Measurements from ENCODE around the gene JARID2.
A peak's percentile ranks its signal among the peaks of the same experiment; 100 is the strongest.

JARID2 gene

DNA sequence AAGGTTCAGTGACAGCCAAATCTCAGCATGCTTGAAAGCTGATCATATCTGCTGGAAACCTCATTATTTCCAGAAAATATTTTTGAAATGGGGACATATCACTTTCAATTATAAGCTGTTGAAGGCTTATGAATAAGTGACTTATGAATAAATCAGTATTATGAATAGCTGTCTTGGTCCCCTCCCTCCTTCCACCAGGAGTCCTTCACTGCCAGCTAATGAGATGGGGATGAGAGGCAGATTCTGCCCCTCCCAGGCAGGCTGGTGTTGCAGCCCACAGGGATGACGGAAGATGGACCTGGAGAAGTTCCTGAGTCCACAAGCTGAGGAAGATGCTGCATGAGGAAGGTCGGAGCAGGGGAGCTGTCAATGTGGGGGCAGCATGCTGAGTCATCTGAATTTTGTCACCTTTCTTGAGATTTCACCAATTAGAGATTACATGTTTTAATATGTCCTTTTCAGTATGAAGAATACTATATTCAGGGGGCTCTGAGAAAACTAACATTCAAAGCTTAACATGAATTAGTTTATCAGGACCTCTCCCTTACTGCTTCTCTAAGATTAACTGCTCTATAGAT lies 304.8 kb downstream of the JARID2 start:
- TF ChIP-seq, protein P1, sequence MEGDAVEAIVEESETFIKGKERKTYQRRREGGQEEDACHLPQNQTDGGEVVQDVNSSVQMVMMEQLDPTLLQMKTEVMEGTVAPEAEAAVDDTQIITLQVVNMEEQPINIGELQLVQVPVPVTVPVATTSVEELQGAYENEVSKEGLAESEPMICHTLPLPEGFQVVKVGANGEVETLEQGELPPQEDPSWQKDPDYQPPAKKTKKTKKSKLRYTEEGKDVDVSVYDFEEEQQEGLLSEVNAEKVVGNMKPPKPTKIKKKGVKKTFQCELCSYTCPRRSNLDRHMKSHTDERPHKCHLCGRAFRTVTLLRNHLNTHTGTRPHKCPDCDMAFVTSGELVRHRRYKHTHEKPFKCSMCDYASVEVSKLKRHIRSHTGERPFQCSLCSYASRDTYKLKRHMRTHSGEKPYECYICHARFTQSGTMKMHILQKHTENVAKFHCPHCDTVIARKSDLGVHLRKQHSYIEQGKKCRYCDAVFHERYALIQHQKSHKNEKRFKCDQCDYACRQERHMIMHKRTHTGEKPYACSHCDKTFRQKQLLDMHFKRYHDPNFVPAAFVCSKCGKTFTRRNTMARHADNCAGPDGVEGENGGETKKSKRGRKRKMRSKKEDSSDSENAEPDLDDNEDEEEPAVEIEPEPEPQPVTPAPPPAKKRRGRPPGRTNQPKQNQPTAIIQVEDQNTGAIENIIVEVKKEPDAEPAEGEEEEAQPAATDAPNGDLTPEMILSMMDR (conservative IDR thresholded peaks at IDR 0.05; ENCODE audit: low read depth, low read length): no peak
- DNase-seq (ENCODE audit: low read depth): no peak
- no peak overlapping the region for H3K4me3 ChIP-seq (ENCODE audit: low read depth, low read length)

- TF ChIP-seq, protein P1 (conservative IDR thresholded peaks at IDR 0.05; ENCODE audit: low read depth, low read length): no peak
- no peak overlapping the region for H3K4me3 ChIP-seq (ENCODE audit: low read depth, low read length)
Observed at GRCh38 chr6:15551262-15551661, 305.4 kb downstream of the JARID2 start.

GRCh38 chr6:15551798-15552197 lies 305.9 kb downstream of the JARID2 start:
- TF ChIP-seq, protein P1 (conservative IDR thresholded peaks at IDR 0.05; ENCODE audit: low read depth, low read length): no peak
- no peak overlapping the region for H3K4me3 ChIP-seq (ENCODE audit: low read depth, low read length)
- peak; percentile 43 for DNase-seq (ENCODE audit: low read depth)

More at GRCh38 chr6:15551262-15551661, 305.4 kb downstream of the JARID2 start:
- no peak for DNase-seq (ENCODE audit: low read depth)

DNA sequence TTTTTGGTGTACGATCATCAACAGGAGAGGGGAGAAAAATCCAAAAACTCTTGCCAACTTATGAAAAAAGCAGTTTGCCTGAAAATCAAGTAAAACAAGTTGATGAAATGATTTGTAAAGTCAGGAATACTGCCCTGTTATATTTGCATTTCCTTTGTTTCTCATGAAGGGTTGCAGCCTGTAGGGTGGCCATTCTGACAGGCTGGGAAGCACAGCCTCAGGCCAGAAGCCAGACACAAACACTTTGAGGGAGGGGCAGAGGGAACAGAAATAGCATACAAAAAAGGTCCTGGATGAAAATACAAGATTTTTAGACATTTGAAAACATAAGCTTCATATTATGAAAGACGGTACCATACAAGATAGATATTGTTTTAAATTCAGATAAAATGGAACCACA lies 307.2 kb downstream of the JARID2 start:
- DNase-seq (ENCODE audit: low read depth): no peak
- no peak overlapping the region for H3K4me3 ChIP-seq (ENCODE audit: low read depth, low read length)
- TF ChIP-seq, protein P1 (conservative IDR thresholded peaks at IDR 0.05; ENCODE audit: low read depth, low read length): no peak

DNA sequence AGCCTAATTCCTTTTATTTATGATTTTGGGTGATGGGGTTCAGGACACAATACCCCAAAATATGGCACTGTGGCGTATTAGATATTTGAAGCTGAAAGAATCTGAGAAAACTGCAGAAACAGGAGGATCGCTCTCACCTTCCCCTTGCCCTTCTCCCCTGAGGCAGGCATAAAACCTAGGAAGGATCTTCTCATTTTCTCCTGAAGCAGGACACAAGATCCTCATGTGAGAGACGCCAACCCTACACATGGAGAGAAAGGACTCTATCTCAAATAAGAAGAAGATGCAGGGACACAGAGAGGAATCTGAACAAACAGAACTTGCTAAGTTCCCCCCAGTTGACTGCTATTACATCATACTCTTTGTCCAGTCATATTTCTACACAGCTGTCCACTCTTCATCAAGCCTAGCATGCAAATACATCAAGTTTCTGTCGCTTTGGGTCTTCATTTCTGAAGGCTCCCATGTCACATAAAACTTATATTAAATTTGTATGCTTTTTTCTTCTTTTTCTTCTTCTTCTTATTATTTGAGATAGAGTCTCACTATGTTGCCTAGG lies 307.9 kb downstream of the JARID2 start:
- H3K4me3 ChIP-seq (ENCODE audit: low read depth, low read length): no peak overlapping the region
- no peak for DNase-seq (ENCODE audit: low read depth)
- TF ChIP-seq, protein P1 (conservative IDR thresholded peaks at IDR 0.05; ENCODE audit: low read depth, low read length): no peak

DNA sequence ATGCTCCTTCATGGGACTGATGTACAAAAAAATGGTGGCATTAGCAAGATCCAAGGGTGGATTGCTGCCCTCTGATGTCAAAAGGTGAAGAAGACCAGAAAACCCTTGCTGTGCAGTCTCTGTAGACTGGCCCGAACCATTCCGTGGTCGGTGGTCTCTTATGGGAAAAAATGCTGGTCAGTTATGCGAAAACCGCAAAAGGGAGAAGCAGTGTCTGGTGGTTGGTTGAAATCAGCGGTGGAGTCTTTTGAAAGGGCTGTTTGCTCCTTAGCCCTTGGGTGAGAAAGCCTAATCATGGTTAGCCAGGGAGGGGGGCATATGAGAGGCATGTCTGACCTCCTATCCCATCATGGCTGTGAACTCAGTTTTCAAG lies 308.8 kb downstream of the JARID2 start:
- DNase-seq (ENCODE audit: low read depth): no peak
- TF ChIP-seq, protein P1 (conservative IDR thresholded peaks at IDR 0.05; ENCODE audit: low read depth, low read length): no peak
- no peak overlapping the region for H3K4me3 ChIP-seq (ENCODE audit: low read depth, low read length)
